Neutrophil (primary cell): Measurements from ENCODE around the gene NUP98.
A peak's percentile ranks its signal among the peaks of the same experiment; 100 is the strongest.

Source experiments
- H3K27ac ChIP-seq: fragments of 200-600 bp; sonication (generic); 2 replicates; pipeline ENCODE4 v1.5.1; 2016; ENCODE audit warnings: mild to moderate bottlenecking, moderate library complexity
- H3K27me3 ChIP-seq: fragments of 200-600 bp; sonication (generic); 2 replicates; pipeline ENCODE4 v1.6.0; 2016; ENCODE audit warnings: mild to moderate bottlenecking
- H3K36me3 ChIP-seq: fragments of 200-600 bp; sonication (generic); 2 replicates; pipeline ENCODE4 v1.5.1; 2017
- H3K4me1 ChIP-seq, 2 experiments: fragments of 200-600 bp in 1 of 2; sonication (generic) in 1 of 2; 1 replicate in 1 of 2; 2 replicates in 1 of 2; pipeline versions ENCODE4 v1.5.1 to v1.6.1; 2013 to 2016; ENCODE audit warnings: low read depth in 1 of 2, low read length in 1 of 2, mild to moderate bottlenecking in 1 of 2, moderate library complexity in 1 of 2; ENCODE audit not compliant: control insufficient read depth in 1 of 2, insufficient read depth in 1 of 2
- H3K4me3 ChIP-seq, 2 experiments: fragments of 200-600 bp in 1 of 2; sonication (generic) in 1 of 2; 1 replicate in 1 of 2; 2 replicates in 1 of 2; pipeline ENCODE4 v1.5.1; 2013 to 2016; ENCODE audit warnings: low read depth in 1 of 2, low read length in 1 of 2, mild to moderate bottlenecking in 1 of 2, moderate library complexity in 1 of 2
- H3K9me3 ChIP-seq: fragments of 200-600 bp; sonication (generic); 2 replicates; pipeline ENCODE4 v1.5.1; 2016
- CTCF ChIP-seq: fragments of 200-600 bp; sonication (generic); IDR thresholded peaks from 2 replicates; pipeline ENCODE4 v1.5.1; 2016; ENCODE audit warnings: antibody characterized with exemption

NUP98 gene

GRCh38 chr11:3831378-3832239 is 34.3 kb upstream of the NUP98 start:
- peaks cover 94 to 97% of the 10 kb centered on the region in 2 experiments for H3K4me1 ChIP-seq
- H3K27ac ChIP-seq: peak overlapping the region; percentile 98
- H3K27me3 ChIP-seq: no peaks in the 10 kb centered on the region
- TF ChIP-seq CTCF: no peak
- H3K9me3 ChIP-seq: no peaks in the 10 kb centered on the region
- peak overlapping the region; percentile 93 to 99 for H3K4me3 ChIP-seq
- H3K36me3 ChIP-seq: peaks cover 68% of the 10 kb centered on the region

- no peak for TF ChIP-seq CTCF
- Histone ChIP-seq H3K4me3 (peak overlapping the region; percentile 93 to 99), H3K27ac (peak overlapping the region; percentile 98), H3K36me3 (peaks cover 77% of the 10 kb centered on the region), H3K9me3 (no peaks in the 10 kb centered on the region), H3K4me1 (peaks cover 97 to 98% of the 10 kb centered on the region in 2 experiments), H3K27me3 (no peaks in the 10 kb centered on the region)
Measured at GRCh38 chr11:3830730-3831129, 33.4 kb upstream of the NUP98 start.

- TF ChIP-seq CTCF: no peak
- Histone ChIP-seq H3K27me3 (no peaks in the 10 kb centered on the region), H3K4me3 (peak overlapping the region; percentile 93 to 99), H3K36me3 (peaks cover 83% of the 10 kb centered on the region), H3K9me3 (no peaks in the 10 kb centered on the region), H3K27ac (peak overlapping the region; percentile 98), H3K4me1 (peaks cover 97 to 98% of the 10 kb centered on the region in 2 experiments)
Measured at GRCh38 chr11:3830088-3830487, 32.7 kb upstream of the NUP98 start.

- Histone ChIP-seq H3K36me3 (peaks cover 78% of the 10 kb centered on the region), H3K27me3 (no peaks in the 10 kb centered on the region), H3K27ac (peak overlapping the region; percentile 98), H3K4me3 (no peak overlapping the region), H3K4me1 (peaks cover 84 to 85% of the 10 kb centered on the region in 2 experiments), H3K9me3 (no peaks in the 10 kb centered on the region)
- no peak for TF ChIP-seq CTCF
Measured at GRCh38 chr11:3827434-3828186, 30.3 kb upstream of the NUP98 start.

- no peaks in the 10 kb centered on the region for H3K9me3 ChIP-seq
- H3K4me3 ChIP-seq: no peak overlapping the region
- peaks cover 71% of the 10 kb centered on the region for H3K36me3 ChIP-seq
- no peak for TF ChIP-seq CTCF
- H3K4me1 ChIP-seq: peaks cover 76% of the 10 kb centered on the region in 2 experiments
- peak overlapping the region; percentile 98 for H3K27ac ChIP-seq
- H3K27me3 ChIP-seq: no peaks in the 10 kb centered on the region
Measured at GRCh38 chr11:3826721-3827120, 29.4 kb upstream of the NUP98 start.
